T-helper 2 cell treated with Interferon-gamma antibody and Interleukin-4, amounts not matched to agents 5 μg/mL and 100 μg/mL, for 36 hours (primary cell): Measurements from ENCODE around the gene GHDC.
"Not testable (repeated sequence)": the region's sequence is repeated elsewhere in the genome, so short reads cannot be mapped to it uniquely, and the experiment has no call there.

Source experiments
- DNase-seq: peaks from one replicate; pipeline ENCODE4 v3.0.0; 2021; ENCODE audit warnings: low spot score
- H3K27ac Mint-ChIP-seq: one replicate; pipeline ENCODE4 v1.8.0; 2021; ENCODE audit warnings: mild to moderate bottlenecking, mixed read lengths
- H3K27me3 Mint-ChIP-seq: one replicate; pipeline ENCODE4 v1.8.0; 2021; ENCODE audit warnings: low read depth, mixed read lengths
- H3K36me3 Mint-ChIP-seq: one replicate; pipeline ENCODE4 v1.8.0; 2021; ENCODE audit warnings: low read depth, mixed read lengths
- H3K4me1 Mint-ChIP-seq: one replicate; pipeline ENCODE4 v1.8.0; 2021; ENCODE audit warnings: low read depth, mixed read lengths
- H3K4me3 Mint-ChIP-seq: one replicate; pipeline ENCODE4 v1.8.0; 2022; ENCODE audit warnings: mild to moderate bottlenecking, moderate library complexity, mixed read lengths
- H3K9me3 Mint-ChIP-seq: one replicate; pipeline ENCODE4 v1.8.0; 2021; ENCODE audit warnings: mixed read lengths

GHDC gene

DNA sequence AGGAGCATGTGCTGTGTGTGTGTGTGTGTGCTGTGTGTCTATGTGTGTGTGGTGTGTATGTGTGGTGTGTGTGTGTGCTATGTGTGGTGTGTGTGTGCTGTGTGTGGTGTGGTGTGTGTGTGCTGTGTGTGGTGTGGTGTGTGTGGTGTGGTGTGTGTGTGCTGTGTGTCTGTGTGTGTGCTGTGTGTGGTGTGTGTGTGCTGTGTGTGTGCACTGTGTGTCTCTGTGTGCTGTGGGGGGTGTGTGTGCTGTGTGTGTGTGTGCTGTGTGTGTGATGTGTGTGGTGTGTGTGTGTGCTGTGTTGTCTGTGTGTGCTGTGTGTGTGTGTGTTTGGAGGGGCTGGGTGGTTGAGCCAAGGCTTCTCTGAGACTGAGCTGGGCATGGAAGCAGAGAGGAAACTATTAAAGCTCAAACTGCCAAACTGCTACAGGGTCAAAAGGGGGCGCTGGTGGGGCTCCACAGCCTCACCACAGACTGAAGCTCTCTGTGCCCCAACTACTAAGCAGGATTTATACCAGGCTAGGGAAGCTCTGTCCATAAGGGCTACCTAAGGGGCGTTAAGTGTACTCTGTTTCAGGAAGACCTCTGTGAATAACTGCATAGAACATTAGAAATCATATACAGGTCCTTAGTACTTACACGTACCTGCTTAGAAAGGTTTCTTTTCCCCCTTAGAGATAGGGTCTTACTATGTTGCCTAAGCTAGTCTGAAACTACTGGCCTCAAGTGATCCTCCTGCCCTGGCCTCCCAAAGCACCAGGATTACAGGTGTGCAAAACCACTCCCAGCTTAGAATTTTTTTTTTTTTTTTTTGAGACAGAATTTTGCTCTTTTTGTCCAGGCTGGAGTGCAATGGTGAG, 27.8 kb upstream of the GHDC start:
- DNase-seq: peak; percentile 40
- peak overlapping the region; percentile 32 for H3K27ac Mint-ChIP-seq

GRCh38 chr17:42219280-42219679, 25.0 kb upstream of the GHDC start:
- Mint-ChIP-seq H3K36me3 (peaks cover 47% of the 10 kb centered on the region), H3K4me1 (peaks cover 11% of the 10 kb centered on the region)
- not testable (repeated sequence) for DNase-seq

More for the DNA sequence above, 27.8 kb upstream of the GHDC start:
- no peaks in the 10 kb centered on the region for H3K9me3 Mint-ChIP-seq
- no peaks in the 10 kb centered on the region for H3K27me3 Mint-ChIP-seq
- H3K4me1 Mint-ChIP-seq: peaks cover 5% of the 10 kb centered on the region
- H3K4me3 Mint-ChIP-seq: no peak overlapping the region
- peaks cover 39% of the 10 kb centered on the region for H3K36me3 Mint-ChIP-seq

DNA sequence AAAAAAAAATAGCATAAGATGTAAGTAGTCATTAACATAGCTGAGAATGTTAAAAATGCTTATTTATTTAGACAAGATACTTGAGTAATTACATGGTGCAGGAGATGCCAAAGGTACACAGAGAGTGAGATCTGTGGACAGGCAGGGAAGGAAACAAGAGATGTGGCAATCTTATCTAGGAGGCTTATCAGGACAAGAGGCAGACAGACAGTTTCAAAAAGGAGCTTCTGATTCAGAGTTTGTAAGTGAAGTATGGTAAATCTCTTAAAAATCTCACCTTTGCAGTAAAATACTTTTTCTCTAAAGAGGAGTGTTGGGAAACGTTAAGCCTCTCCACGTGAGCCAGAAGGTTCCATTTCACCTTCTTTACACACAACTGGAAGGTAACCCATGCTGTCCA, 19.9 kb upstream of the GHDC start:
- no peaks in the 10 kb centered on the region for H3K27me3 Mint-ChIP-seq
- no peak overlapping the region for H3K27ac Mint-ChIP-seq
- DNase-seq: no peak
- peaks cover 11% of the 10 kb centered on the region for H3K4me1 Mint-ChIP-seq
- H3K9me3 Mint-ChIP-seq: no peaks in the 10 kb centered on the region
- peaks cover 63% of the 10 kb centered on the region for H3K36me3 Mint-ChIP-seq
- no peak overlapping the region for H3K4me3 Mint-ChIP-seq

More at GRCh38 chr17:42219280-42219679, 25.0 kb upstream of the GHDC start:
- H3K27me3 Mint-ChIP-seq, H3K27ac Mint-ChIP-seq, H3K4me3 Mint-ChIP-seq, H3K9me3 Mint-ChIP-seq: not testable (repeated sequence)

- Mint-ChIP-seq H3K4me3 (no peak overlapping the region), H3K36me3 (peaks cover 61% of the 10 kb centered on the region), H3K27ac (no peak overlapping the region), H3K4me1 (peaks cover 11% of the 10 kb centered on the region), H3K27me3 (no peaks in the 10 kb centered on the region), H3K9me3 (no peaks in the 10 kb centered on the region)
- DNase-seq: no peak
Measured at GRCh38 chr17:42212382-42212781, 18.1 kb upstream of the GHDC start.

DNA sequence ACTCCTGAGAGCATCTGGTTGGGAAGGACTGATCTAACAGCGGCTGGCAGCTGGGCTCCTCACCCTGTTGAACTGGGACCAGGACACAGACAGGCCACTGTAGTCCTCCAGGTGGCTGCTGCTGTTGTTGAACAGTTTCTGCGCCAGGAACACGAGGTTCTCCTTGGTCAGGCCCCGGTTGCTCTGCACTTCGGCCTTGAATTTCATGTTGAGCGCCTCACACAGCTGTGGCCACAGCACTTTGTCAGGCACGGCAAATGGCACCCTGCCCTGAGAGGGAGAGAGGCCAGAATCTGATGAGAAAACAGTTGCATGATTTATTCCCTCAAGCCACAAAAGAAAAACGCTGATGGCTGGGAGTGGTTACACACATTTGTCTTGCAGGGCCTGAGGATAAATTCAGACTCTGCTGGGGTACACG, 17.6 kb upstream of the GHDC start:
- H3K4me1 Mint-ChIP-seq, H3K9me3 Mint-ChIP-seq, H3K27ac Mint-ChIP-seq, DNase-seq, H3K27me3 Mint-ChIP-seq, H3K4me3 Mint-ChIP-seq: not testable (repeated sequence)
- peaks cover 59% of the 10 kb centered on the region for H3K36me3 Mint-ChIP-seq

GRCh38 chr17:42210046-42210445, 15.8 kb upstream of the GHDC start:
- no peaks in the 10 kb centered on the region for H3K9me3 Mint-ChIP-seq
- H3K4me1 Mint-ChIP-seq: peaks cover 9% of the 10 kb centered on the region
- no peak for DNase-seq
- no peaks in the 10 kb centered on the region for H3K27me3 Mint-ChIP-seq
- peaks cover 49% of the 10 kb centered on the region for H3K36me3 Mint-ChIP-seq
- no peak overlapping the region for H3K27ac Mint-ChIP-seq
- H3K4me3 Mint-ChIP-seq: no peak overlapping the region

DNA sequence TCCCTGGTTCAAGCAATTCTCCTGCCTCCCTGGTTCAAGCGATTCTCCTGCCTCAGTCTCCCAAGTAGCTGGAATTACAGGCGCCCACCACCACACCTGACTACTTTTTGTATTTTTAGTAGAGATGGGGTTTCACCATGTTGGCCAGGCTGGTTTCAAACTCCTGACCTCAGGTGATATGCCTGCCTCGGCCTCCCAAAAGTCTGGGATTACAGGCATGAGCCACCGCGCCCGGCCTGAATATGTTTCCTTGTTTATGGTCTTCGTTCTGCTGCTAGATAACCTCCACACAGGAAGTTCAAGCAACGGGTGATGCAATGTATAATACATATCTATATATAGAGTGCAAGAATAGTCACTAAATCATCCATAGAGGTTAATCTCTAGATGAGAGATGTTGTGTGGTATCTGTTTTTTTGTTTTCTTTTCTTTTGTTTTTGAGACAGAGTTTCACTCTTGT, 11.9 kb upstream of the GHDC start:
- DNase-seq, H3K27me3 Mint-ChIP-seq: not testable (repeated sequence)
- peaks cover 60% of the 10 kb centered on the region for H3K36me3 Mint-ChIP-seq

GRCh38 chr17:42203354-42203753, 9.1 kb upstream of the GHDC start:
- H3K27ac Mint-ChIP-seq: no peak overlapping the region
- H3K9me3 Mint-ChIP-seq: no peaks in the 10 kb centered on the region
- H3K36me3 Mint-ChIP-seq: peaks cover 52% of the 10 kb centered on the region
- H3K4me1 Mint-ChIP-seq: no peaks in the 10 kb centered on the region
- no peak for DNase-seq
- H3K4me3 Mint-ChIP-seq: no peak overlapping the region
- no peaks in the 10 kb centered on the region for H3K27me3 Mint-ChIP-seq

More for the DNA sequence above, 11.9 kb upstream of the GHDC start:
- not testable (repeated sequence) for H3K9me3 Mint-ChIP-seq, H3K4me3 Mint-ChIP-seq, H3K27ac Mint-ChIP-seq, H3K4me1 Mint-ChIP-seq

DNA sequence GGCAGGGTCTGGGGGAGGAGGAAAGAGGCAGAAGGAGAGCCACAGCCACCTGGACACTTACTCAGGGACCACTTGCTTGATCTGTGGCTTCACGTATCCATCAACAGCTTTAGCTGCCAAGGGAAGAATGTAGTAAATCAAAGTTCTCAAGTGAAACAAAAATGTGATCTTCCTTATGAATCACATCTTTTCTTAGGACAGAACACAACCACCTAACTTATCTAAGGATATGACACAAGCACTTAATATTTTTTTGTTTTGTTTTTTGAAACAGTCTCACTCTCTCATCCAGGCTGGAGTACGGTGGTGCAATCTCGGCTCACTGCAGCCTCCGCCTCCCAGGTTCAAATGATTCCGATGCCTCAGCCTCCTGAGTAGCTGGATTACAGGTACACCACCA, 8.4 kb upstream of the GHDC start:
- no peak for DNase-seq
- H3K27me3 Mint-ChIP-seq: no peaks in the 10 kb centered on the region
- no peaks in the 10 kb centered on the region for H3K4me1 Mint-ChIP-seq
- no peak overlapping the region for H3K27ac Mint-ChIP-seq
- H3K36me3 Mint-ChIP-seq: peaks cover 52% of the 10 kb centered on the region
- no peak overlapping the region for H3K4me3 Mint-ChIP-seq
- no peaks in the 10 kb centered on the region for H3K9me3 Mint-ChIP-seq

- Mint-ChIP-seq H3K27ac (no peak overlapping the region), H3K4me3 (no peak overlapping the region), H3K27me3 (no peaks in the 10 kb centered on the region), H3K9me3 (no peaks in the 10 kb centered on the region), H3K4me1 (no peaks in the 10 kb centered on the region), H3K36me3 (peaks cover 47% of the 10 kb centered on the region)
- DNase-seq: no peak
Measured at GRCh38 chr17:42202159-42202558, 7.9 kb upstream of the GHDC start.

- DNase-seq: no peak
- Mint-ChIP-seq H3K4me1 (no peaks in the 10 kb centered on the region), H3K27me3 (no peaks in the 10 kb centered on the region), H3K36me3 (peaks cover 47% of the 10 kb centered on the region), H3K4me3 (no peak overlapping the region), H3K27ac (no peak overlapping the region), H3K9me3 (no peaks in the 10 kb centered on the region)
Measured at GRCh38 chr17:42201458-42201772, 7.1 kb upstream of the GHDC start.

- Mint-ChIP-seq H3K4me1 (no peaks in the 10 kb centered on the region), H3K36me3 (peaks cover 46% of the 10 kb centered on the region), H3K4me3 (no peak overlapping the region), H3K27ac (no peak overlapping the region), H3K9me3 (no peaks in the 10 kb centered on the region), H3K27me3 (no peaks in the 10 kb centered on the region)
- no peak for DNase-seq
Measured at GRCh38 chr17:42200706-42201457, 6.6 kb upstream of the GHDC start.

- peaks cover under 1% of the 10 kb centered on the region for H3K4me1 Mint-ChIP-seq
- no peaks in the 10 kb centered on the region for H3K27me3 Mint-ChIP-seq
- DNase-seq: no peak
- H3K27ac Mint-ChIP-seq: no peak overlapping the region
- H3K36me3 Mint-ChIP-seq: peaks cover 38% of the 10 kb centered on the region
- no peaks in the 10 kb centered on the region for H3K9me3 Mint-ChIP-seq
- H3K4me3 Mint-ChIP-seq: no peak overlapping the region
Measured at GRCh38 chr17:42199416-42200011, 5.2 kb upstream of the GHDC start.

GRCh38 chr17:42198897-42199296, 4.6 kb upstream of the GHDC start:
- H3K27me3 Mint-ChIP-seq: no peaks in the 10 kb centered on the region
- H3K4me1 Mint-ChIP-seq: peaks cover 4% of the 10 kb centered on the region
- peaks cover 33% of the 10 kb centered on the region for H3K36me3 Mint-ChIP-seq
- DNase-seq: no peak
- H3K9me3 Mint-ChIP-seq: no peaks in the 10 kb centered on the region
- H3K4me3 Mint-ChIP-seq: no peak overlapping the region
- H3K27ac Mint-ChIP-seq: no peak overlapping the region
